H1 (cell line): Measurements from ENCODE around the gene ARHGEF16. TPM values are rescaled to one million over a fixed set of nuclear protein-coding genes. Genes with fewer than 3 reads are reported as not detected.

Experiments used
- CTCF ChIA-PET: fragments of 300-600 bp; sonication (Branson Sonifier 250); formaldehyde crosslinking; loops from one replicate; lab custom pipeline; 2021; ENCODE audit not compliant: partially characterized antibody; lab: Charles Lee
- POLR2A ChIA-PET: fragments of 300-600 bp; sonication (Branson Sonifier 250); formaldehyde crosslinking; loops from one replicate; lab custom pipeline; 2021; ENCODE audit warnings: inconsistent platforms; ENCODE audit not compliant: partially characterized antibody; lab: Charles Lee
- DNase-seq, 2 experiments: peaks; one replicate each; pipeline versions ENCODE4 v3.0.0 to v3.0.0-alpha.2; 2010 to 2022; ENCODE audit warnings: low spot score in 2 of 2, low read depth in 1 of 2, mixed read lengths in 1 of 2
- FAIRE-seq: peaks from 2 replicates; lab custom pipeline; 2011; peaks lifted over from hg19 to GRCh38; lab: Jason Lieb, UNC
- H2AFZ ChIP-seq: 2 replicates; pipeline ENCODE4 v1.8.1; 2012; ENCODE audit warnings: low read length, inconsistent platforms
- H2AK5ac ChIP-seq: 2 replicates; pipeline ENCODE4 v1.6.1; 2013; ENCODE audit warnings: low read depth, low read length
- H2BK120ac ChIP-seq: replicated peaks from 2 replicates; pipeline ENCODE3; 2013; ENCODE audit warnings: low read depth, low read length, inconsistent platforms
- H2BK12ac ChIP-seq: 2 replicates; pipeline ENCODE4 v1.6.1; 2013; ENCODE audit warnings: low read depth, low read length
- H2BK15ac ChIP-seq: 2 replicates; pipeline ENCODE4 v1.6.1; 2013; ENCODE audit warnings: low read length
- H2BK20ac ChIP-seq: 2 replicates; pipeline ENCODE4 v1.6.1; 2013; ENCODE audit warnings: low read length
- H2BK5ac ChIP-seq: 2 replicates; pipeline ENCODE4 v1.6.1; 2013; ENCODE audit warnings: low read depth, low read length
- H3K14ac ChIP-seq: 2 replicates; pipeline ENCODE4 v1.6.1; 2013; ENCODE audit warnings: inconsistent platforms; ENCODE audit not compliant: insufficient read length
- H3K18ac ChIP-seq: 2 replicates; pipeline ENCODE4 v1.6.1; 2013; ENCODE audit warnings: low read length; ENCODE audit errors: extremely low read depth
- H3K23ac ChIP-seq: 2 replicates; pipeline ENCODE4 v1.6.1; 2013; ENCODE audit warnings: inconsistent platforms; ENCODE audit not compliant: insufficient read length
- H3K23me2 ChIP-seq: 2 replicates; pipeline ENCODE4 v1.6.1; 2013; ENCODE audit warnings: low read depth, low read length
- H3K27ac ChIP-seq: 2 replicates; pipeline ENCODE4 v1.6.1; 2011; ENCODE audit warnings: low read depth, low read length, inconsistent platforms
- H3K27me3 ChIP-seq, 4 experiments: replicated peaks in 1 of 4; 1 replicate in 1 of 4; 2 replicates in 3 of 4; pipeline versions ENCODE4 v1.6.1 to v1.8.1; 2011 to 2013; ENCODE audit warnings: low read length in 3 of 4, mild to moderate bottlenecking in 3 of 4, inconsistent platforms in 2 of 4, mixed read lengths in 2 of 4, moderate library complexity in 1 of 4; ENCODE audit not compliant: control insufficient read depth in 3 of 4, insufficient read depth in 3 of 4; ENCODE audit errors: extremely low read depth in 1 of 4
- H3K36me3 ChIP-seq, 4 experiments: 2 replicates each; pipeline versions ENCODE4 v1.6.1 to v1.8.1; 2011 to 2013; ENCODE audit warnings: mild to moderate bottlenecking in 4 of 4, low read length in 3 of 4, moderate library complexity in 2 of 4, control low read depth in 1 of 4, inconsistent platforms in 1 of 4; ENCODE audit not compliant: insufficient read depth in 4 of 4, control insufficient read depth in 2 of 4
- H3K4ac ChIP-seq: replicated peaks from 2 replicates; pipeline ENCODE3; 2013; ENCODE audit warnings: low read length, low read depth, mixed read lengths, inconsistent platforms; ENCODE audit not compliant: insufficient read length
- H3K4me1 ChIP-seq, 4 experiments: replicated peaks in 1 of 4; 1 replicate in 1 of 4; 2 replicates in 3 of 4; pipeline versions ENCODE4 v1.6.1 to v1.8.1; 2011 to 2013; ENCODE audit warnings: low read length in 3 of 4, inconsistent platforms in 2 of 4, mixed read lengths in 1 of 4; ENCODE audit not compliant: insufficient read depth in 4 of 4, control insufficient read depth in 3 of 4
- H3K4me2 ChIP-seq, 2 experiments: 2 replicates each; pipeline versions ENCODE4 v1.6.1 to v1.8.1; 2011 to 2013; ENCODE audit warnings: low read depth in 2 of 2, low read length in 2 of 2, control low read depth in 1 of 2, inconsistent platforms in 1 of 2, mild to moderate bottlenecking in 1 of 2; ENCODE audit not compliant: insufficient read depth in 1 of 2
- H3K4me3 ChIP-seq, 4 experiments: fragments of 200-600, 300-600 bp in 1 of 4; sonication (generic), shearing (Covaris generic), sonication (Bioruptor Twin) in 1 of 4; 2 replicates each; pipeline versions ENCODE4 v1.5.1 to v1.8.1; 2011 to 2016; ENCODE audit warnings: low read length in 4 of 4, low read depth in 3 of 4, control low read depth in 2 of 4, inconsistent platforms in 2 of 4, mild to moderate bottlenecking in 2 of 4, mixed read lengths in 1 of 4, moderate library complexity in 1 of 4; ENCODE audit not compliant: insufficient read depth in 2 of 4; ENCODE audit errors: extremely low read depth in 1 of 4
- H3K56ac ChIP-seq: replicated peaks from 2 replicates; pipeline ENCODE3; 2013; ENCODE audit warnings: low read depth, mild to moderate bottlenecking, mixed read lengths, low read length, inconsistent platforms; ENCODE audit not compliant: insufficient read length
- H3K79me1 ChIP-seq: 2 replicates; pipeline ENCODE4 v1.6.1; 2013; ENCODE audit warnings: low read depth, low read length, control low read depth
- H3K79me2 ChIP-seq, 2 experiments: 2 replicates each; pipeline versions ENCODE4 v1.6.1 to v1.8.1; 2012 to 2013; ENCODE audit warnings: low read length in 2 of 2, mild to moderate bottlenecking in 2 of 2, inconsistent platforms in 1 of 2; ENCODE audit not compliant: insufficient read depth in 2 of 2, control insufficient read depth in 1 of 2
- H3K9ac ChIP-seq, 4 experiments: replicated peaks in 1 of 4; 1 replicate in 1 of 4; 2 replicates in 3 of 4; pipeline versions ENCODE4 v1.6.1 to v1.8.1; 2011 to 2013; ENCODE audit warnings: low read depth in 3 of 4, low read length in 3 of 4, control low read depth in 2 of 4, mild to moderate bottlenecking in 2 of 4, moderate library complexity in 2 of 4, inconsistent platforms in 1 of 4; ENCODE audit errors: extremely low read depth in 1 of 4
- H3K9me3 ChIP-seq, 2 experiments: 2 replicates each; pipeline versions ENCODE4 v1.6.1 to v1.8.1; 2012 to 2013; ENCODE audit warnings: mild to moderate bottlenecking in 2 of 2, moderate library complexity in 2 of 2, control low read depth in 1 of 2, inconsistent platforms in 1 of 2, low read depth in 1 of 2, low read length in 1 of 2, mixed read lengths in 1 of 2; ENCODE audit not compliant: insufficient read depth in 2 of 2
- H4K20me1 ChIP-seq, 2 experiments: replicated peaks in 1 of 2; 2 replicates each; pipeline versions ENCODE3 to v1.8.1; 2011 to 2013; ENCODE audit warnings: inconsistent platforms in 2 of 2, low read length in 2 of 2, mild to moderate bottlenecking in 1 of 2; ENCODE audit not compliant: insufficient read depth in 2 of 2, control insufficient read depth in 1 of 2
- H4K5ac ChIP-seq: 2 replicates; pipeline ENCODE4 v1.6.1; 2013; ENCODE audit warnings: low read length, low read depth, mixed read lengths, inconsistent platforms; ENCODE audit not compliant: insufficient read length
- H4K8ac ChIP-seq: 2 replicates; pipeline ENCODE4 v1.8.0; 2013; ENCODE audit warnings: mild to moderate bottlenecking, moderate library complexity, low read length, inconsistent platforms; ENCODE audit not compliant: insufficient read depth; ENCODE audit errors: extremely low read depth
- H4K91ac ChIP-seq: replicated peaks from 2 replicates; pipeline ENCODE3; 2013; ENCODE audit warnings: low read length, mixed read lengths, inconsistent platforms; ENCODE audit not compliant: insufficient read length
- BCL11A ChIP-seq, 2 experiments: IDR thresholded peaks; one replicate each; pipeline ENCODE4 v1.6.1; 2011; ENCODE audit warnings: low read depth in 2 of 2, low read length in 2 of 2, mild to moderate bottlenecking in 2 of 2
- BRCA1 ChIP-seq: IDR thresholded peaks from 2 replicates; pipeline ENCODE4 v1.6.1; 2012; ENCODE audit warnings: low read depth, low read length, improper control_type of control experiment
- RAD21 ChIP-seq, 2 experiments: IDR thresholded peaks in 1 of 2; conservative IDR thresholded peaks in 1 of 2; 2 replicates each; pipeline ENCODE4 v1.6.1; 2011; ENCODE audit warnings: low read depth in 2 of 2, low read length in 2 of 2, improper control_type of control experiment in 1 of 2, inconsistent platforms in 1 of 2, mild to moderate bottlenecking in 1 of 2, moderate library complexity in 1 of 2
- SRF ChIP-seq: IDR thresholded peaks from 2 replicates; pipeline ENCODE4 v1.6.1; 2011; ENCODE audit warnings: mild to moderate bottlenecking, low read depth, low read length, moderate library complexity
- WGBS, 2 experiments: shearing (Covaris generic) in 1 of 2; methylation state at CpG; one replicate each; pipeline versions ENCODE4 v1.1.6 to v1.1.7; 2013 to 2015; ENCODE audit warnings: low lambda C conversion rate in 2 of 2, mixed read lengths in 2 of 2, inconsistent platforms in 1 of 2, low coverage in 1 of 2, missing lambda C conversion rate in 1 of 2; ENCODE audit not compliant: insufficient replicate concordance in 2 of 2, insufficient coverage in 1 of 2, insufficient read length in 1 of 2; ENCODE audit errors: extremely low coverage in 1 of 2, missing lambda C conversion rate in 1 of 2; 5-methylcytosine and 5-hydroxymethylcytosine counted together
- polyA plus RNA-seq, 7 experiments: library from polyadenylated mRNA; depleted of rRNA in 3 of 7; stranded (reverse) in 5 of 7; unstranded in 2 of 7; fragments of >200 nt in 5 of 7; fragments of 200-250 nt in 2 of 7; gene quantifications; 1 replicate in 5 of 7; 2 replicates in 1 of 7; 4 replicates in 1 of 7; pipeline versions ENCODE4 v1.2.1 to v1.2.3, GENCODE V29; 2011 to 2013; ENCODE audit warnings: missing spikeins in 2 of 7, mixed read lengths in 2 of 7
- total RNA-seq: library from RNA; stranded (reverse); fragmentation: NEBNext Ultra II Directional; extraction: Animal tissue kit (Norgen Biotek cat#: 25700); gene quantifications from 2 replicates; pipeline ENCODE4 v1.2.1, GENCODE V29; 2021

Gene ARHGEF16
- total and polyA plus RNA-seq, 2 of the 8 experiments (the other 6 are each of a cell fraction or from before 2014, with no cell fraction given), result 18.3 to 20.7 TPM

GRCh38 chr1:3472088-3472850 is 17.8 kb downstream of the ARHGEF16 start:
- Histone ChIP-seq H3K27ac (peak overlapping the region; percentile 72), H4K5ac (peak overlapping the region; percentile 72), H3K79me1 (no peaks in the 10 kb centered on the region; the same call in 1 of the 2 replicates), H3K18ac (peak overlapping the region; percentile 87), H4K8ac (peak overlapping the region; percentile 62), H3K4me3 (no peak overlapping the region), H2BK5ac (peak overlapping the region; percentile 96), H3K9me3 (no peaks in the 10 kb centered on the region), H3K9ac (peak overlapping the region in 1 of 4 experiments; percentile 24; a peak in 2 of 7 replicates), H2AFZ (no peak overlapping the region), H3K14ac (no peak overlapping the region), H3K56ac (no peak overlapping the region), H2AK5ac (peak overlapping the region; percentile 66; the same call in 1 of the 2 replicates), H3K36me3 (peaks cover 0 to 14% (median 4%) of the 10 kb centered on the region in 4 experiments; a peak in 5 of 8 replicates), H3K79me2 (no peaks in the 10 kb centered on the region), H3K4me2 (peak overlapping the region; percentile 12 to 37; a peak in 2 of 4 replicates), H3K23ac (no peak overlapping the region), H4K91ac (peak overlapping the region; percentile 49), H2BK12ac (peak overlapping the region; percentile 84; the same call in 1 of the 2 replicates), H3K4me1 (peaks cover 0 to 22% (median 16%) of the 10 kb centered on the region in 4 experiments; a peak in 6 of 7 replicates), H3K27me3 (no peaks in the 10 kb centered on the region), H2BK15ac (peak overlapping the region; percentile 88; the same call in 1 of the 2 replicates), H3K23me2 (peaks cover 5% of the 10 kb centered on the region; the same call in 1 of the 2 replicates), H4K20me1 (peaks cover 0 to 9% of the 10 kb centered on the region in 2 experiments), H3K4ac (no peak overlapping the region), H2BK20ac (peak overlapping the region; percentile 82; the same call in 1 of the 2 replicates), H2BK120ac (peak overlapping the region; percentile 98)
- no peak for TF ChIP-seq BCL11A (IDR thresholded peaks at IDR 0.05; ENCODE audit: low read depth in 2 of 2, low read length in 2 of 2)
- TF ChIP-seq BRCA1, result no peak
- no peak for TF ChIP-seq SRF
- no peak for TF ChIP-seq RAD21 (IDR thresholded peaks at IDR 0.05 in 1 of 2, conservative IDR thresholded peaks at IDR 0.05 in 1 of 2; ENCODE audit: low read depth in 2 of 2, low read length in 2 of 2)
- ChIA-PET POLR2A (interaction anchor here (0.8 to 3.7 kb wide), 8 partner anchors 9 to 25 kb away, joined by 3 to 26 read pairs (median 4); partner anchors contain the start of gene ARHGEF16), CTCF (interaction anchor here (0.7 to 3.1 kb wide), 25 partner anchors 8 to 324 kb away, joined by 3 to 39 read pairs (median 4); no protein-coding TSS in a partner anchor)
- no peak for FAIRE-seq
- no peak for DNase-seq
- WGBS, 2 experiments, result 86% methylated on average over 20 of the region's 25 CpGs; no CpG with 5 or more reads in 1 of the 2 experiments
